HG03457 (cell line): ENCODE results near the gene PIM2.
"Not testable (repeated sequence)": the region's sequence is repeated elsewhere in the genome, so short reads cannot be mapped to it uniquely, and the experiment has no call there.

Experiments
- ATAC-seq: cut with Tn5 transposase; IDR thresholded peaks from one replicate; pipeline ENCODE4 v1.9.1; 2021; ENCODE audit warnings: moderate number of reproducible peaks; ENCODE audit not compliant: unreplicated experiment

The PIM2 gene

GRCh38 chrX:48883729-48884128 lies 35.1 kb downstream of the PIM2 start:
- no peak for ATAC-seq

- ATAC-seq: not testable (repeated sequence)
Measured at GRCh38 chrX:48876944-48877343, 41.9 kb downstream of the PIM2 start.

GRCh38 chrX:48872017-48872416 lies 46.8 kb downstream of the PIM2 start:
- not testable (repeated sequence) for ATAC-seq

DNA sequence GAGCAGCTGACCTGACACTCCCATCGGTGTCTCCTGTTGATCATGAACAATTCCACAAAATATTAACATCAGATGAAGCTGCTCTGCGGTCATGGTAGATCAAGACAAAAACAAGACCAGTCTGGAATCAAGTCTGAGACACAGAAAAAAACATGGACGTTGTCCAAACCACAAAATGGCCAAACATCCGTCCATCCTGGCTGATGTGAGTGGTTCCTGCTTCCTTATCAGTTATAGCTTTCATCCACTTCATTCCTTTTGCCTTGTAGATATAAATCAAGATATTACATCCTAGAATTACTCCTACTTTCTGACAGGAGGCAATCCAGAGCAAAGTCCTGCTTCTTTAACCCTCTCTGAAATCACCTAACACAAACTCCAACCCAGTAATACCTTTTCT lies 54.6 kb downstream of the PIM2 start:
- ATAC-seq: no peak
